ENCODE data around the gene ELAVL2. TPM values are rescaled to one million over a fixed set of nuclear protein-coding genes. Genes with fewer than 3 reads are reported as not detected.
A peak's percentile ranks its signal among the peaks of the same experiment; 100 is the strongest.

Gene ELAVL2
- total RNA-seq, 1 donor from 2014 or later: 0.26 TPM

- TF ChIP-seq, protein P1, sequence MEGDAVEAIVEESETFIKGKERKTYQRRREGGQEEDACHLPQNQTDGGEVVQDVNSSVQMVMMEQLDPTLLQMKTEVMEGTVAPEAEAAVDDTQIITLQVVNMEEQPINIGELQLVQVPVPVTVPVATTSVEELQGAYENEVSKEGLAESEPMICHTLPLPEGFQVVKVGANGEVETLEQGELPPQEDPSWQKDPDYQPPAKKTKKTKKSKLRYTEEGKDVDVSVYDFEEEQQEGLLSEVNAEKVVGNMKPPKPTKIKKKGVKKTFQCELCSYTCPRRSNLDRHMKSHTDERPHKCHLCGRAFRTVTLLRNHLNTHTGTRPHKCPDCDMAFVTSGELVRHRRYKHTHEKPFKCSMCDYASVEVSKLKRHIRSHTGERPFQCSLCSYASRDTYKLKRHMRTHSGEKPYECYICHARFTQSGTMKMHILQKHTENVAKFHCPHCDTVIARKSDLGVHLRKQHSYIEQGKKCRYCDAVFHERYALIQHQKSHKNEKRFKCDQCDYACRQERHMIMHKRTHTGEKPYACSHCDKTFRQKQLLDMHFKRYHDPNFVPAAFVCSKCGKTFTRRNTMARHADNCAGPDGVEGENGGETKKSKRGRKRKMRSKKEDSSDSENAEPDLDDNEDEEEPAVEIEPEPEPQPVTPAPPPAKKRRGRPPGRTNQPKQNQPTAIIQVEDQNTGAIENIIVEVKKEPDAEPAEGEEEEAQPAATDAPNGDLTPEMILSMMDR (IDR thresholded peaks at IDR 0.05; ENCODE audit: insufficient read depth, low read length, severe bottlenecking): no peak
- no peaks in the 10 kb centered on the region for H3K27me3 ChIP-seq (ENCODE audit: control insufficient read depth, insufficient read depth, low read length)
- H3K4me3 ChIP-seq (ENCODE audit: low read depth, low read length): no peak overlapping the region
- no peak for FAIRE-seq
- H3K36me3 ChIP-seq (ENCODE audit: control insufficient read depth, insufficient read depth, low read length): no peaks in the 10 kb centered on the region
- DNase-seq (ENCODE audit: low read depth): no peak
Observed at GRCh38 chr9:23783509-23783908, 42.5 kb downstream of the ELAVL2 start.

- TF ChIP-seq, protein P1 (IDR thresholded peaks at IDR 0.05; ENCODE audit: insufficient read depth, low read length, severe bottlenecking): no peak
Observed at GRCh38 chr9:23779220-23779619, 46.8 kb downstream of the ELAVL2 start.

GRCh38 chr9:23777328-23777727 lies 48.7 kb downstream of the ELAVL2 start:
- Histone ChIP-seq H3K27me3 (ENCODE audit: control insufficient read depth, insufficient read depth, low read length) (no peaks in the 10 kb centered on the region), H3K36me3 (ENCODE audit: control insufficient read depth, insufficient read depth, low read length) (no peaks in the 10 kb centered on the region), H3K4me3 (ENCODE audit: low read depth, low read length) (no peak overlapping the region)
- FAIRE-seq (no peak), DNase-seq (ENCODE audit: low read depth) (no peak)
- TF ChIP-seq, protein P1 (IDR thresholded peaks at IDR 0.05; ENCODE audit: insufficient read depth, low read length, severe bottlenecking): no peak

More at GRCh38 chr9:23779220-23779619, 46.8 kb downstream of the ELAVL2 start:
- no peak for DNase-seq (ENCODE audit: low read depth)
- Histone ChIP-seq H3K27me3 (ENCODE audit: control insufficient read depth, insufficient read depth, low read length) (no peaks in the 10 kb centered on the region), H3K4me3 (ENCODE audit: low read depth, low read length) (no peak overlapping the region), H3K36me3 (ENCODE audit: control insufficient read depth, insufficient read depth, low read length) (no peaks in the 10 kb centered on the region)
- no peak for FAIRE-seq

DNA sequence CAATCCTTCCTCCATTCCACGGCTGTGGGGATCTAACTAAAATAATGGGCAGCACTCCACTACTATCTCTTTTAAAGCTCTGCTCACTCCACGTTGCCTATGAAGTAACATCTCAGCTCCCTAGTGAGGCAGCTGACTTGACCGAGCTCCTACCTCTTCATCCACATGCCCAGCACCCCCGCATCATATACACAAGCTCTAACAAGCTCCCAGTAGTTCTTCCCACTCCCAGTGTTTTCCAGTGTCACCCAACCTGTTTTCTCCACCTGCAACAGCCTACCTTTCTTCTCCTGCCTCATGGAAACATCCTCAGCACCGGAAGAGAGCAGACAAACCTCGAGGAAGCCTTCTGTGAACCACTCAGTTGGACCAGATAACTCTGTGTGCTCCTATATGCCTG lies 50.5 kb downstream of the ELAVL2 start:
- Histone ChIP-seq H3K36me3 (ENCODE audit: control insufficient read depth, insufficient read depth, low read length) (no peaks in the 10 kb centered on the region), H3K27me3 (ENCODE audit: control insufficient read depth, insufficient read depth, low read length) (no peaks in the 10 kb centered on the region), H3K4me3 (ENCODE audit: low read depth, low read length) (no peak overlapping the region)
- DNase-seq (ENCODE audit: low read depth) (peak; percentile 23), FAIRE-seq (peak; percentile 93)
- TF ChIP-seq, protein P1 (IDR thresholded peaks at IDR 0.05; ENCODE audit: insufficient read depth, low read length, severe bottlenecking): no peak

DNA sequence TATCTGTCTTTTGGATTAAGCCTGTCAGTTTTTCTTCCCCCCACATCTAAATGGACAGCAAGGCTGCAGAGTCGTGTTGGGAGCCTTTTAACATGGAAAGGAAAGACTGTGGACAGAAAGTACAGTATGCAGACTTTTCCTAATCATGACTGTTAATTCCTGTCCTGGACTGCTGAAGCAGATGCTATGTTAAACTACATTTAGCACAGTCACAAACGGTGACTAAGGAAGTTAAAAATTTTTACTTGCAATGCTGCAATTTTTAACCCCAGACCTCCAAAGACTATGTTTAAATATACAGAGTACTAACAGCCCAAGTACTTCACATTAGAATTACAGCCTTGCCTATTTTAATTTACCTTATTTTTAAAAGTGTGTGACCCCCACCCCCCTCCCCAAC lies 51.8 kb downstream of the ELAVL2 start:
- no peak for DNase-seq (ENCODE audit: low read depth)
- Histone ChIP-seq H3K36me3 (ENCODE audit: control insufficient read depth, insufficient read depth, low read length) (no peaks in the 10 kb centered on the region), H3K4me3 (ENCODE audit: low read depth, low read length) (no peak overlapping the region), H3K27me3 (ENCODE audit: control insufficient read depth, insufficient read depth, low read length) (no peaks in the 10 kb centered on the region)
- FAIRE-seq: no peak
- TF ChIP-seq, protein P1 (IDR thresholded peaks at IDR 0.05; ENCODE audit: insufficient read depth, low read length, severe bottlenecking): no peak

GRCh38 chr9:23772385-23772783 lies 53.7 kb downstream of the ELAVL2 start:
- TF ChIP-seq, protein P1 (IDR thresholded peaks at IDR 0.05; ENCODE audit: insufficient read depth, low read length, severe bottlenecking): no peak
- FAIRE-seq (no peak), DNase-seq (ENCODE audit: low read depth) (no peak)
- no peak overlapping the region for H3K4me3 ChIP-seq (ENCODE audit: low read depth, low read length)
- no peaks in the 10 kb centered on the region for H3K36me3 ChIP-seq (ENCODE audit: control insufficient read depth, insufficient read depth, low read length)
- H3K27me3 ChIP-seq (ENCODE audit: control insufficient read depth, insufficient read depth, low read length): no peaks in the 10 kb centered on the region
